ENCODE data around the gene ATP11A.

Gene ATP11A

DNA sequence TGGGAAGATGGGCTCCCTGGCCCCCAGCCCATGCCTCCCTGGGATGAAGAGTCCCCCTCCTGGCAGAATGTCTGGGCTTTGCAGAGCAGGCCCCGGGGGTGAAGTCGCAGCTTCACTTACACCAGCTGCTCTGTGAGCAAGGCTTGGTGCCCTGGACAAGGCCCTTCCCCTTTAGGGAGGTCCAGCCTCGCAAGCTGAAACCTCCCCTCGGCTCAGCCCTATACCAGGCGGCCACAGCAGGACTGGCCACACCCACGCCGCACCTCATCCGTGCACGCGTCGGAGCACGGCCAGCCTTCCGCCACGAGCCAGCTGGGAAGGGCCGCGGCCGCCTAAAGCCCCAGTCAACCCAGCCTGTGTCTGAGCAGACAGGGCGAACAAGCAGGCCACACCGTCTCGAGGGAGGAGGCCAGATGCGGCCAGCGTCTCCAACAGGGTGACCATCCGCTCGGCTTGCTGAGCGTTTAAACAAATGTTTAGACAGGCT, 196.0 kb downstream of the ATP11A start:
- DNase-seq: no peak

- DNase-seq: no peak
These were observed 197.3 kb downstream of the ATP11A start for GRCh38 chr13:112887151-112887550.

DNA sequence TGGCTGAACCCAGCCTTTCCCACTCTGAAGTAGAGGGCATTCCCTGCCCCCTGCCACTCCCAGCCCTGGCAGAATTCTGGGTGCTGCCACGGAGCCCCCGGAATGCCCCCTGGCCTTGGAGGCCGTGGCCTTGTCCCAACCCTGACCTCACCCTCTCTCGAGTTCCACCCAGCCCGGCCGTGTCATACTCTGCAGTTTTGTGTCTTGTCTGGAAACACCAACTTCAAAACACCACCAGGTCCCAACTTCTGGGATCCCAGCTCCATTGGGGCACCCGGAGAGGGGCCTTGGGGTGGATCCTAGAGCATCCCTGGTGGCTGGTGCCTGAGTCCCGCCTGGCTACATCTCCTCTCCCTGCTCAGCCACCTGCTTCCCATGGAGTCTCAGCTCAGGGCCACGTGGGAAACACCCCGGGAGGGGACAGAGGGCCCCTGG, 197.7 kb downstream of the ATP11A start:
- DNase-seq: no peak

DNA sequence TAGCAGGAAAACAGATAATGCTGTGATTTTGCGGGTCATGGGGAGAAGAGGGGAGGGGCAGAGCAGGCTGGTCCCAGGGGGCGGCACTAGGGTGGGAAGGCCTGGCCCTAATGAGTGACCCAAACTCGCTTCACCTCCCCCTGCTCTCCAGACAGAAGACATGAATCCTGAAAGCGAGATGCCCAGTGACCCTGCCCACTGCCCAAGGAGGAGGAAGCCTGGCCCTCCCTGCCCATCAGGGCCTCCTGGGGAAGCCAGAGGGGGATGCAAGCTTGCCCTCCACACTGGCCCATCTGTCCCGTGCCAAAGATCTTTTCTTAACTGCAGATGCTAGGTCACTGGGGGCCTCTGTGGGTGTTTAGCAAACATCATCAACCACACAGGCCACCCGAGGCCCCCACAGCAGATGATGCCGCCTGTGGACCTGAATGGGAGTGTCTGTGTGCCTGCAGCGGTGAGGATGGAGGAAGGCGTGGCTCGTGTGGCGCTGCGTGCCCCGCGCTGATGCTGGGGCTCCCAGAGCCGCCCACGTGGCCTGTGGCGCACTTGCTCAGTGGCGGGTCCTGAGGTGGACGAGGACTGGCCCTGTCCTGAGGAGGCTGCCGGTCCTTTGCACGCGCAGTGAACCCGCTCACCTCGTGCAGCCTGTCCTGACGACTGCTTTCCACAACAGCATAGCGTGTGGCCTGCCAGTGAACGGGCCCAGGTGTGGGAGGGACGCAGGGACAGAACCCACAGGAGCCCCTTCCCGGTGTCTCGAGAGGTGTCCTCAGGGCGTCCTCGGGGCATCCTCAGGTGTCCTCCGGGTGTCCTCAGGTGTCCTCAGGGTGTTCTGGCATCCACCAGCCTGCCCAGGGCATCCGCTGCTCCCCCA, 198.6 kb downstream of the ATP11A start:
- DNase-seq: no peak

- DNase-seq: no peak
These were observed 199.8 kb downstream of the ATP11A start for GRCh38 chr13:112889351-112890290.

DNA sequence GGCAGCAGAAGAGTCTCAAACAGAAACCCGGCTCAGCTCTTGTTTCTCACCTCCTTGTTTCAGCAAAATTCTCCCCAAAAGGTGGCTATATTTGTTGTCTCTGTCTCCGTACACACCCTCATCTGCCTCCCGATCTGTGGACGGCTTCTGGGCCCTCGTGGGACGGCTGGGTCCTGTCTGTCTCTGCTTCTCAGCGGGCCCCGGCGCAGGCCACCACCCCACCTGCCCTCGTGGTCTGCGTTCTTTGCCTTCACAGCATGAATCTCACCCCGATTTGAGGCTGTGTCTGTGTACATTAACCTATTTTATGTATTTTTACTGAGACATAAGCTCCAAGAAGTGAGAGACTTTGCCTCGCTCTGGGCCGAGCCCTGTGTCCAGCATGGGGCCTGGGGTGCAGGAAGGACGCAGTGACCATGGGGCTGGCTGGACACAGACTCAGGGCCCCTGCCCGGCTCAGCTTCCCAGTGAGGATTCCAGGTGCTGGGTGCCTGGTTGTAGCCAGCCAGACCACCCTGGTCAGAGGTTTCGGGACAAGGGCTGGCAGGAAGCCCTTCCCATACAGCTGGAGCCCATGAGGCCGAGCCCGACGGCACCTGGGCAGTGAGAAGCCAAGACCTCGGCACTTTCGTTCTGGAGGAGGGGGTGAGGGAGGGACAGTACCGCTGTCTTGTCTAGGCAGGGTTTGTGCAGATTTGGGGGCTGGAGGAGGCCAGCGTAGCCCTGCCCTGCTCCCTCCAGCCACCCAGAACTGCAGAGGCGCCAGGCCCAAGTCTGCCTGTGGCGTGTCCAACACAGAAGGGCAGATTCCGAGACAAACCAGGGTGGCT, 200.7 kb downstream of the ATP11A start:
- no peak for DNase-seq

GRCh38 chr13:112891477-112892401, 201.9 kb downstream of the ATP11A start:
- DNase-seq: no peak

GRCh38 chr13:112892426-112893206, 202.8 kb downstream of the ATP11A start:
- DNase-seq: no peak

GRCh38 chr13:112893207-112893569, 203.3 kb downstream of the ATP11A start:
- no peak for DNase-seq

DNA sequence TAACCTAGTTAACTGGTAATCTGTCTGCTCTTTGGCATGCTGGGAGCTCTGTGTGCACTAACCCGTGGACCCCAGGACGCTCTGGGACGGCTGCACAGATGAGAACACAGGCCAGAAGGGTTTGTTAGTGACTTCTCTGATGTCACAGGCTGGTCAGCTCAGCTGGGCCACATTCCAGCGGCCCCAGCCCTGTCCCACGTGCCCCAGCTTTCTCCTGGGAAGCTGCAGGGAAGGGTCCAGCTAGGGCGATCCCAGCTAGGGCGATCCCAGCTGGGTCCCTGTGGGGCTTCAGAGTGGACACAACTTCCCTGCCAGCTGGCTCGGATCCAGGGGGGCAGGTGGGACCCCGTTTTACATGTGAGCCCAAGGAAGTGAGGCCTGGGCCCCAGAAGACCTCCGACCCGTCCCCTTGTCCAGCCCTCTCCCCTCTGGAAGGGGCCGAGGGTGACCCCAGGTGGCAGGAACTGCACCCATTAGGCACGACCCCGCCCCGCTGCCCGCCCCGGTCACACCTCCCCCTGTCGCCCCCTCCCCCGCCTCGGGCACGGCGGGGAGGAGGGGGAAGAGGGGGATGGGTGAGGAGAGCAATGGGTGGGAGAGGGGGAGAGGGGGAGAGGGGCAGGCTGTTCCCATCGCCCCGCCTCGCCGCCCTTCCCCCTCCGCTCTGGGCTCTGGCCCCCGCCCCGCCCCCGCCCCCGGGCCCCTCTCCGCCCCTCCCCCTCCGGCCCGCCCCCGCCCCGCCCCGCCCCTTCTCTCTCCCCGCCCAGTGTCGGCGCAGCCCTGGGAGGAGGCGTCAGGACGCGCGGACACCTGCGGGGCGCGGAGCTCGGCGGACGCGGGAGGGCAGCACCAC, 204.0 kb downstream of the ATP11A start:
- no peak for DNase-seq

GRCh38 chr13:112894423-112894672, 204.5 kb downstream of the ATP11A start:
- DNase-seq: no peak

DNA sequence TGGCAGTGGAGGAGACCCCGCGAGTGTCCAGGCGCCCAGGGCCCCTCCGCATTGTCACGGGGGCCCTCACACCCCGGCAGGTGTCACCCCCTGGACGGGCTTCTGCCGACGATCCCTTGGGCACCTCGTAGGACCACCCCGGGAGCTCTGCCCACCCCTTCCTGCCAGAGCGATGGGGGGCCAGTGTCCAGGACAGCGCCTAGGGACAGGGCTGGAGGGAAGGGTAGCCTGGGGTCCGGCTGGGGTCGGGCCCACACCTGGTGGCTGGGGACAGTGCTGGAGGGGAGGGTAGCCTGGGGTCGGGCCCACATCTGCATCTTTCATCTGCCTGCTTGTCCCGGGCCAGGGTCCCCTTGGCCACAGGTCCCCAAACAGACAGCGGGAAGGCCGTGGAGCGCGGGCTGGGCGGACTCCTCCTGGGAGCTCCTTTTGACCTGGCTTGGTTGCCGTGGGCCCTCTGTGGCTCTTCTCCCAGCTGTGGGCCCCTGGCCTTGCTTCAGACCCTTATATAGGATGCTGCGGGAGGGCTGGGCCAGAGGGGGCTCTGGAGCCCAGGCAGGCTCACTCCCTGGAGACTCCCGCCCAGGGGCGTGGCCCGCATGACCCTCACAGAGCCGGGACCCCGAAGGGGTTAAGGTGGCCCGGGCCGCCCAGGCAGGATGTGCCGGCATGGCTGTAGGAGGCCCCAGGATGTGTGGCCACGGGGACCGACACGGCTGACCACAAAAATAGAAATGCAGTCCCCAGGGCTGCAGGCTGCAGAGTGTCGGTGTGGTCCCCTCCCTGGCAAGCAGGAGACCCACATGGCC, 205.0 kb downstream of the ATP11A start:
- no peak for DNase-seq

DNA sequence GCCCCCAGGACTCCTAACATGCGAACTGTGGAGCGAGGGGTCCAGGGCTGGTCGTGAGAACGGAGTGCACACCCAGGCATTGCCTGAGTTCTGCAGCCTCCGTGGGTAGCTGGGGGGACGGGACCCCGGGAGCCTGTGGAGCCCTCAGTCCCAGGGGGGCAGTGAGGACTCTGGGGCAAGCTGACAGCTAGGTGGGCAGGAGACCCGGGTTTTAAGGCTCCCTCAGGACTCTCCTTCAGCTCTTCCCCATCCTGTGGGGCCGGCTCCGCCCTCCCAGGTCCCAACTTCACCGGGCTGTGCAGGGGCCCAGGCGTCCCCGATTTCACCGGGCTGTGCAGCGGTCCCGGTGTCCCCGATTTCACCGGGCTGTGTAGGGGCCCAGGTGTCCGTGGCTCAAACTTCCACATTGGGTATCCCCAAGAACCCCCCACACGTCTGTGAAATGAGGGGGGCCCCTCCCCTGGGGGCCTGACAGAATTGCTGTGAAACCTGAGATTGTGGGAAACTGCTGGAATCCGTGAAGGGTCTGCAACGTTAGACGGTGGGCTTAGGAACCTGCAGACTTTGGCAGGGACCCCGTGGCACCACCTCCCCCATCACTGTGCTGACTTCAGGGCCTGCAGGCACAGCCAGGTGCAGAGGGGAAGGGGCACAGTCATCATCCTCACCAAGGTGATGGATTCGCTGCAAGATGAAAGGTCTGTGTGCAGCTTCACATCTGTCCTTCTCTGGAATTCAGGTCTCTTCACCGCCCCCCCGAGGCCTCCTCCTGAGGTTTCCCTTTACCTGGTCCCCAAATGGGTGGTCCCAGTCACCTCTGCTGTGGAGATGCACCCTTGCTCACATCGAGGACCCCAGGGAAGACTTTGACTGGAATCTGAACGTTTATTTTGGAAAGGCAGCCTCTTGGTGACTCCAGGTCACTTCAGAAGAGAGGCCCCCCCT, 206.0 kb downstream of the ATP11A start:
- DNase-seq: no peak

GRCh38 chr13:112896736-112897602, 207.1 kb downstream of the ATP11A start:
- no peak for DNase-seq

DNA sequence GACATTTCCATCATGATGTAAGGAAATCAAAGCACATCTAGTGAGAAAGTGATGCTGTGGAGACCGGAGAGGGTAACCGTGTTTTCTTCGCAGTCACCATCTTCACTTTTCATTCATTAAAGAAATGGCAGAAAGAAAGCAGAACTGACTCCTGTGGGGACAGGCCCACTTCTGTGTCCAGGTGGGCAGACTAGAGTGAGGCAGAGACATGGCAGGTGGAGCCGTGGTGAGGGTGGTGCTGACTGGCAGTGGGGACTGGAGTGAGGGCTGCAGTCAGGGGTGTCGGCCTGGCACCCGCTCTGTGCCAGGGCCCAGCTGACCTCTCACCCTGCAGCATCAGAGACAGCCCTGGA, 207.7 kb downstream of the ATP11A start:
- no peak for DNase-seq

- DNase-seq: no peak
These were observed 208.2 kb downstream of the ATP11A start for GRCh38 chr13:112897956-112898620.

Measured in activated CD8-positive, alpha-beta memory T cell treated with anti-CD3 and anti-CD28 coated beads, Interleukin-2, amount 50 U/mL, for 48 hours (primary cell).